Neural progenitor cell (in vitro differentiated cells): ENCODE data around the gene SEMA4D.

Experiments used
- CTCF ChIP-seq: fragments of 200-600 bp; sonication (generic); IDR thresholded peaks from 2 replicates; pipeline ENCODE4 v1.5.1; 2017; ENCODE audit warnings: antibody characterized with exemption, mild to moderate bottlenecking
- EZH2 ChIP-seq: fragments of 200-600 bp; sonication (generic); IDR thresholded peaks from 2 replicates; pipeline ENCODE4 v1.6.1; 2017; ENCODE audit warnings: antibody characterized with exemption, mild to moderate bottlenecking, moderate library complexity

- no peak for TF ChIP-seq CTCF
- no peak for TF ChIP-seq EZH2
These were observed 144.9 kb downstream of the SEMA4D start for GRCh38 chr9:89352874-89353649.
